Superior temporal gyrus (tissue), 1 donor: ENCODE measurements around the gene CIART.
"Not testable (repeated sequence)": the region's sequence is repeated elsewhere in the genome, so short reads cannot be mapped to it uniquely, and the experiment has no call there.

Experiments
- DNase-seq: peaks from one replicate; pipeline ENCODE4 v3.0.0-alpha.2; 2016; ENCODE audit errors: extremely low spot score

CIART gene

GRCh38 chr1:150261367-150261766 lies 21.0 kb upstream of the CIART start:
- no peak for DNase-seq

GRCh38 chr1:150262388-150263320 lies 19.7 kb upstream of the CIART start:
- no peak for DNase-seq

- no peak for DNase-seq
Measured at GRCh38 chr1:150263549-150263948, 18.8 kb upstream of the CIART start.

GRCh38 chr1:150267896-150268295 lies 14.5 kb upstream of the CIART start:
- no peak for DNase-seq

- DNase-seq = no peak
Measured at GRCh38 chr1:150268340-150268704, 14.0 kb upstream of the CIART start.

- DNase-seq = peak; percentile 97
Measured at GRCh38 chr1:150268705-150269403, 13.5 kb upstream of the CIART start, which contains the start of gene APH1A. Gene APH1A (minus strand): TSS chr1:150269016. CDS start chr1:150268810, 206 bp downstream.

GRCh38 chr1:150269451-150269850 lies 12.9 kb upstream of the CIART start:
- DNase-seq = no peak

GRCh38 chr1:150271291-150271959 lies 10.9 kb upstream of the CIART start:
- DNase-seq = no peak

GRCh38 chr1:150273311-150273710 lies 9.0 kb upstream of the CIART start:
- DNase-seq = no peak

GRCh38 chr1:150280138-150280707 lies 2.1 kb upstream of the CIART start:
- DNase-seq = no peak

- DNase-seq = peak; percentile 90
Measured at GRCh38 chr1:150281221-150281757, 1.1 kb upstream of the CIART start.

GRCh38 chr1:150282558-150282958 lies 204 bp downstream of the CIART start:
- DNase-seq = no peak

GRCh38 chr1:150283260-150283659 lies 906 bp downstream of the CIART start:
- no peak for DNase-seq

GRCh38 chr1:150288382-150288781 lies 6.0 kb downstream of the CIART start:
- no peak for DNase-seq

- DNase-seq = no peak
Measured at GRCh38 chr1:150288822-150289221, 6.5 kb downstream of the CIART start.

- peak; percentile 96 for DNase-seq
Measured at GRCh38 chr1:150293433-150294253, 11.3 kb downstream of the CIART start, which contains the start of gene MRPS21. Gene MRPS21 (plus strand): TSS chr1:150293861. CDS start chr1:150294367, 506 bp downstream.

GRCh38 chr1:150295476-150295875 lies 13.1 kb downstream of the CIART start:
- no peak for DNase-seq

GRCh38 chr1:150299716-150300115 lies 17.4 kb downstream of the CIART start:
- DNase-seq = no peak

GRCh38 chr1:150302338-150302737 lies 20.0 kb downstream of the CIART start:
- peak; percentile 65 for DNase-seq

GRCh38 chr1:150302902-150303301 lies 20.5 kb downstream of the CIART start:
- DNase-seq = no peak

- not testable (repeated sequence) for DNase-seq
Measured at GRCh38 chr1:150308585-150308984, 26.2 kb downstream of the CIART start.
